Activated CD4-positive, alpha-beta memory T cell treated with anti-CD3 and anti-CD28 coated beads for 36 hours (primary cell): ENCODE measurements around the gene SGPP2. TPM values are rescaled to one million over a fixed set of nuclear protein-coding genes. Genes with fewer than 3 reads are reported as not detected.

Source experiments
- CTCF ChIA-PET: fragments of 350-600 bp; sonication (Branson Sonifier 250); formaldehyde crosslinking; loops from one replicate; lab custom pipeline; 2021; ENCODE audit warnings: antibody characterized with exemption, inconsistent platforms; lab: Charles Lee
- POLR2A ChIA-PET: fragments of 350-600 bp; sonication (Branson Sonifier 250); formaldehyde crosslinking; loops from one replicate; lab custom pipeline; 2021; ENCODE audit warnings: antibody characterized with exemption; lab: Charles Lee
- DNase-seq: peaks from one replicate; pipeline ENCODE4 v3.0.0-alpha.2; 2020
- H3K27ac Mint-ChIP-seq: one replicate; pipeline ENCODE4 v1.8.0; 2021; ENCODE audit warnings: mixed read lengths
- H3K27me3 Mint-ChIP-seq: one replicate; pipeline ENCODE4 v1.8.0; 2021; ENCODE audit warnings: mixed read lengths
- H3K36me3 Mint-ChIP-seq: one replicate; pipeline ENCODE4 v1.8.0; 2021; ENCODE audit warnings: mixed read lengths
- H3K4me1 Mint-ChIP-seq: one replicate; pipeline ENCODE4 v1.8.0; 2021; ENCODE audit warnings: low read depth, mixed read lengths
- H3K4me3 Mint-ChIP-seq: one replicate; pipeline ENCODE4 v1.8.0; 2021; ENCODE audit warnings: mild to moderate bottlenecking, mixed read lengths
- H3K9me3 Mint-ChIP-seq: one replicate; pipeline ENCODE4 v1.8.0; 2021; ENCODE audit warnings: mixed read lengths
- intact Hi-C: fragments of 100-400 bp; cut with micrococcal nuclease; formaldehyde crosslinking; loops from one replicate; pipeline ENCODE4 v1.15.1; 2023
- total RNA-seq, 2 experiments: library from RNA; stranded (reverse); gene quantifications; one replicate each; pipeline ENCODE4 v1.2.3, GENCODE V29; 2021

Gene SGPP2
- total RNA-seq, 2 experiments from 2014 or later, result 20.3 to 20.8 TPM

- H3K36me3 Mint-ChIP-seq, result peaks cover 8% of the 10 kb centered on the region
- H3K9me3 Mint-ChIP-seq, result no peaks in the 10 kb centered on the region
- no peaks in the 10 kb centered on the region for H3K27me3 Mint-ChIP-seq
- intact Hi-C loops, result loop anchor here (1.0 kb wide), 1 partner anchor 25 kb away; no protein-coding TSS in a partner anchor
- POLR2A ChIA-PET, result interaction anchor here (0.7 kb wide), 1 partner anchor 31 kb away, joined by 4 read pairs; no protein-coding TSS in a partner anchor
- no peak overlapping the region for H3K27ac Mint-ChIP-seq
- peak; percentile 22 for DNase-seq
- CTCF ChIA-PET, result interaction anchor here (1.0 kb wide), 1 partner anchor 20 kb away, joined by 3 read pairs; no protein-coding TSS in a partner anchor
- peaks cover 20% of the 10 kb centered on the region for H3K4me1 Mint-ChIP-seq
- no peak overlapping the region for H3K4me3 Mint-ChIP-seq
Observed at GRCh38 chr2:222451224-222451674, 26.9 kb downstream of the SGPP2 start.

- peaks cover 8% of the 10 kb centered on the region for H3K36me3 Mint-ChIP-seq
- POLR2A ChIA-PET, result no interaction called here
- DNase-seq, result no peak
- H3K27ac Mint-ChIP-seq, result no peak overlapping the region
- intact Hi-C loops, result no loop called here
- H3K27me3 Mint-ChIP-seq, result no peaks in the 10 kb centered on the region
- H3K4me3 Mint-ChIP-seq, result no peak overlapping the region
- CTCF ChIA-PET, result no interaction called here
- H3K9me3 Mint-ChIP-seq, result no peaks in the 10 kb centered on the region
- H3K4me1 Mint-ChIP-seq, result peaks cover 15% of the 10 kb centered on the region
Observed at GRCh38 chr2:222452422-222452950, 28.1 kb downstream of the SGPP2 start.

- peaks cover 4% of the 10 kb centered on the region for H3K4me1 Mint-ChIP-seq
- H3K27me3 Mint-ChIP-seq, result no peaks in the 10 kb centered on the region
- CTCF ChIA-PET, result interaction anchor here (0.6 kb wide), 1 partner anchor 199 kb away, joined by 3 read pairs; the partner anchor contains the start of gene FARSB
- DNase-seq, result no peak
- H3K36me3 Mint-ChIP-seq, result peaks cover 7% of the 10 kb centered on the region
- H3K9me3 Mint-ChIP-seq, result no peaks in the 10 kb centered on the region
- intact Hi-C loops, result no loop called here
- POLR2A ChIA-PET, result no interaction called here
- no peak overlapping the region for H3K4me3 Mint-ChIP-seq
- no peak overlapping the region for H3K27ac Mint-ChIP-seq
Observed at GRCh38 chr2:222456479-222457077, 32.2 kb downstream of the SGPP2 start.

- POLR2A ChIA-PET, result no interaction called here
- Mint-ChIP-seq H3K27ac (no peak overlapping the region), H3K27me3 (no peaks in the 10 kb centered on the region), H3K4me1 (no peaks in the 10 kb centered on the region), H3K9me3 (no peaks in the 10 kb centered on the region), H3K36me3 (peaks cover 7% of the 10 kb centered on the region), H3K4me3 (no peak overlapping the region)
- CTCF ChIA-PET, result no interaction called here
- DNase-seq, result no peak
- intact Hi-C loops, result no loop called here
Observed at GRCh38 chr2:222459983-222460382, 35.6 kb downstream of the SGPP2 start.

- Mint-ChIP-seq H3K9me3 (no peaks in the 10 kb centered on the region), H3K4me3 (no peak overlapping the region), H3K27ac (no peak overlapping the region), H3K4me1 (peaks cover 3% of the 10 kb centered on the region), H3K36me3 (peaks cover 9% of the 10 kb centered on the region), H3K27me3 (no peaks in the 10 kb centered on the region)
- POLR2A ChIA-PET, result no interaction called here
- DNase-seq, result no peak
- CTCF ChIA-PET, result no interaction called here
- intact Hi-C loops, result no loop called here
Observed at GRCh38 chr2:222465746-222466145, 41.4 kb downstream of the SGPP2 start.

- no peaks in the 10 kb centered on the region for H3K9me3 Mint-ChIP-seq
- ChIA-PET POLR2A (no interaction called here), CTCF (no interaction called here)
- peaks cover 3% of the 10 kb centered on the region for H3K4me1 Mint-ChIP-seq
- H3K36me3 Mint-ChIP-seq, result peaks cover 13% of the 10 kb centered on the region
- no peak for DNase-seq
- no peak overlapping the region for H3K27ac Mint-ChIP-seq
- no peak overlapping the region for H3K4me3 Mint-ChIP-seq
- H3K27me3 Mint-ChIP-seq, result no peaks in the 10 kb centered on the region
- intact Hi-C loops, result no loop called here
Observed at GRCh38 chr2:222468346-222468745, 44.0 kb downstream of the SGPP2 start.

GRCh38 chr2:222470802-222471468 is 46.6 kb downstream of the SGPP2 start:
- CTCF ChIA-PET, result no interaction called here
- Mint-ChIP-seq H3K27ac (no peak overlapping the region), H3K27me3 (no peaks in the 10 kb centered on the region), H3K9me3 (no peaks in the 10 kb centered on the region), H3K36me3 (peaks cover 18% of the 10 kb centered on the region), H3K4me1 (no peaks in the 10 kb centered on the region), H3K4me3 (no peak overlapping the region)
- no peak for DNase-seq
- intact Hi-C loops, result no loop called here
- POLR2A ChIA-PET, result no interaction called here

- ChIA-PET CTCF (no interaction called here), POLR2A (no interaction called here)
- no peak overlapping the region for H3K27ac Mint-ChIP-seq
- no peak overlapping the region for H3K4me3 Mint-ChIP-seq
- intact Hi-C loops, result no loop called here
- DNase-seq, result no peak
- H3K4me1 Mint-ChIP-seq, result peaks cover 17% of the 10 kb centered on the region
- peaks cover 19% of the 10 kb centered on the region for H3K36me3 Mint-ChIP-seq
- no peaks in the 10 kb centered on the region for H3K27me3 Mint-ChIP-seq
- H3K9me3 Mint-ChIP-seq, result no peaks in the 10 kb centered on the region
Observed at GRCh38 chr2:222477962-222478608, 53.7 kb downstream of the SGPP2 start.

GRCh38 chr2:222479859-222480258 is 55.5 kb downstream of the SGPP2 start:
- DNase-seq, result no peak

GRCh38 chr2:222480497-222480896 is 56.2 kb downstream of the SGPP2 start:
- Mint-ChIP-seq H3K4me1 (peaks cover 17% of the 10 kb centered on the region), H3K27ac (no peak overlapping the region), H3K27me3 (no peaks in the 10 kb centered on the region)

More at GRCh38 chr2:222479859-222480258, 55.5 kb downstream of the SGPP2 start:
- Mint-ChIP-seq H3K4me1 (peaks cover 17% of the 10 kb centered on the region), H3K36me3 (peaks cover 17% of the 10 kb centered on the region), H3K4me3 (no peak overlapping the region), H3K9me3 (no peaks in the 10 kb centered on the region), H3K27ac (no peak overlapping the region), H3K27me3 (no peaks in the 10 kb centered on the region)
- POLR2A ChIA-PET, result no interaction called here
- CTCF ChIA-PET, result interaction anchor here (1.2 kb wide), 1 partner anchor 162 kb away, joined by 4 read pairs; no protein-coding TSS in a partner anchor
- intact Hi-C loops, result no loop called here

GRCh38 chr2:222481941-222482340 is 57.6 kb downstream of the SGPP2 start:
- intact Hi-C loops, result no loop called here
- peaks cover 17% of the 10 kb centered on the region for H3K4me1 Mint-ChIP-seq
- H3K4me3 Mint-ChIP-seq, result no peak overlapping the region
- ChIA-PET POLR2A (interaction anchor here (0.6 kb wide), 1 partner anchor 30 kb away, joined by 4 read pairs; no protein-coding TSS in a partner anchor), CTCF (interaction anchor here (0.5 to 1.0 kb wide), 2 partner anchors 17 to 164 kb away, joined by 3 to 5 read pairs; no protein-coding TSS in a partner anchor)
- DNase-seq, result no peak
- no peaks in the 10 kb centered on the region for H3K27me3 Mint-ChIP-seq
- H3K9me3 Mint-ChIP-seq, result no peaks in the 10 kb centered on the region
- H3K27ac Mint-ChIP-seq, result no peak overlapping the region
- peaks cover 18% of the 10 kb centered on the region for H3K36me3 Mint-ChIP-seq

More at GRCh38 chr2:222480497-222480896, 56.2 kb downstream of the SGPP2 start:
- DNase-seq, result no peak
- H3K36me3 Mint-ChIP-seq, result peaks cover 20% of the 10 kb centered on the region
- H3K4me3 Mint-ChIP-seq, result no peak overlapping the region
- no peaks in the 10 kb centered on the region for H3K9me3 Mint-ChIP-seq
- POLR2A ChIA-PET, result no interaction called here
- CTCF ChIA-PET, result no interaction called here
- intact Hi-C loops, result no loop called here
